Caco-2 (cell line): ENCODE data around the gene UBQLNL. TPM values are rescaled to one million over a fixed set of nuclear protein-coding genes. Genes with fewer than 3 reads are reported as not detected.

Experiments
- BruUV-seq: library from RNA; stranded (reverse); fragments of 400-500 nt; replicated peaks from 2 replicates; lab custom pipeline; 2021; lab: Mats Ljungman, UMichigan
- CTCF ChIA-PET: fragments of 300-600 bp; sonication (Branson Sonifier 250); formaldehyde crosslinking; loops from one replicate; lab custom pipeline; 2022; ENCODE audit warnings: antibody characterized with exemption; lab: Charles Lee
- POLR2A ChIA-PET: fragments of 300-600 bp; sonication (Branson Sonifier 250); formaldehyde crosslinking; loops from one replicate; lab custom pipeline; 2022; ENCODE audit warnings: antibody characterized with exemption; lab: Charles Lee
- DNase-seq, 2 experiments: peaks; one replicate each; pipeline versions ENCODE4 v3.0.0 to v3.0.0-alpha.2; 2020 to 2022
- H3K27me3 ChIP-seq: replicated peaks from 2 replicates; pipeline ENCODE4 v1.6.0; 2011; ENCODE audit warnings: low read length; ENCODE audit not compliant: control insufficient read depth, insufficient read depth
- H3K36me3 ChIP-seq: 2 replicates; pipeline ENCODE4 v1.5.1; 2011; ENCODE audit warnings: low read length; ENCODE audit not compliant: control insufficient read depth, insufficient read depth
- H3K4me1 ChIP-seq: fragments of 250-450 bp; sonication (Bioruptor Pico); 2 replicates; pipeline ENCODE4 v1.5.1; 2020; ENCODE audit warnings: mild to moderate bottlenecking
- H3K4me3 ChIP-seq: 2 replicates; pipeline ENCODE4 v1.5.1; 2011; ENCODE audit warnings: low read depth, mild to moderate bottlenecking, control low read depth, low read length
- H3K9me3 ChIP-seq: fragments of 250-450 bp; sonication (Bioruptor Pico); 2 replicates; pipeline ENCODE4 v1.5.1; 2020; ENCODE audit warnings: mild to moderate bottlenecking, moderate library complexity
- H3K27ac Mint-ChIP-seq: one replicate; pipeline ENCODE4 v1.8.0; 2022; ENCODE audit warnings: mixed read lengths; ENCODE audit not compliant: unreplicated experiment
- H3K27me3 Mint-ChIP-seq: one replicate; pipeline ENCODE4 v1.8.0; 2022; ENCODE audit warnings: mixed read lengths; ENCODE audit not compliant: insufficient read depth, unreplicated experiment
- H3K36me3 Mint-ChIP-seq: one replicate; pipeline ENCODE4 v1.8.0; 2022; ENCODE audit warnings: mild to moderate bottlenecking, mixed read lengths; ENCODE audit not compliant: insufficient read depth, unreplicated experiment
- H3K4me1 Mint-ChIP-seq: one replicate; pipeline ENCODE4 v1.8.0; 2022; ENCODE audit warnings: low read depth, mixed read lengths; ENCODE audit not compliant: unreplicated experiment
- H3K4me3 Mint-ChIP-seq: one replicate; pipeline ENCODE4 v1.8.0; 2022; ENCODE audit warnings: mild to moderate bottlenecking, moderate library complexity, mixed read lengths; ENCODE audit not compliant: unreplicated experiment
- H3K9me3 Mint-ChIP-seq: one replicate; pipeline ENCODE4 v1.8.0; 2022; ENCODE audit warnings: mixed read lengths; ENCODE audit not compliant: unreplicated experiment
- CTCF ChIP-seq, 2 experiments: fragments of 200-600 bp in 1 of 2; IDR thresholded peaks; 1 replicate in 1 of 2; 2 replicates in 1 of 2; pipeline versions ENCODE4 v1.5.1 to v1.8.0; 2011 to 2022; ENCODE audit warnings: antibody characterized with exemption in 1 of 2, control low read depth in 1 of 2, inconsistent platforms in 1 of 2, low read depth in 1 of 2, low read length in 1 of 2, mild to moderate bottlenecking in 1 of 2, moderate library complexity in 1 of 2; ENCODE audit not compliant: insufficient read depth in 1 of 2, severe bottlenecking in 1 of 2, unreplicated experiment in 1 of 2
- intact Hi-C: fragments of 100-400 bp; cut with micrococcal nuclease; formaldehyde crosslinking; loops from one replicate; pipeline ENCODE4 v1.10.0; 2022; ENCODE audit not compliant: unreplicated experiment
- total RNA-seq: library from RNA; stranded (reverse); gene quantifications from 2 replicates; pipeline ENCODE4 v1.2.3, GENCODE V29; 2022

Gene UBQLNL
- total RNA-seq, 1 experiment from 2014 or later: not detected

- BruUV-seq: no TSS peak
- no peaks in the 10 kb centered on the region for H3K36me3 ChIP-seq
- TF ChIP-seq CTCF (IDR thresholded peaks at IDR 0.05; ENCODE audit: insufficient read depth in 1 of 2, low read depth in 1 of 2, low read length in 1 of 2, severe bottlenecking in 1 of 2, unreplicated experiment in 1 of 2): no peak
These were observed 42.6 kb downstream of the UBQLNL start for GRCh38 chr11:5473921-5474320.

GRCh38 chr11:5467527-5467926 is 49.0 kb downstream of the UBQLNL start:
- BruUV-seq: no TSS peak
- H3K36me3 ChIP-seq: no peaks in the 10 kb centered on the region
- CTCF ChIA-PET: no interaction called here

More at GRCh38 chr11:5473921-5474320, 42.6 kb downstream of the UBQLNL start:
- Mint-ChIP-seq H3K4me3 (no peak overlapping the region), H3K4me1 (no peaks in the 10 kb centered on the region), H3K36me3 (no peaks in the 10 kb centered on the region), H3K27ac (no peak overlapping the region), H3K9me3 (no peaks in the 10 kb centered on the region), H3K27me3 (peaks cover 10% of the 10 kb centered on the region)
- CTCF ChIA-PET: no interaction called here
- intact Hi-C loops: loop anchor here (10.0 kb wide), 1 partner anchor 421 kb away; the partner anchor contains the start of gene OR52E5
- H3K27me3 ChIP-seq: no peaks in the 10 kb centered on the region
- POLR2A ChIA-PET: no interaction called here
- no peak for DNase-seq
- no peaks in the 10 kb centered on the region for H3K9me3 ChIP-seq
- no peak overlapping the region for H3K4me3 ChIP-seq
- H3K4me1 ChIP-seq: no peaks in the 10 kb centered on the region

More at GRCh38 chr11:5467527-5467926, 49.0 kb downstream of the UBQLNL start:
- H3K36me3 Mint-ChIP-seq: no peaks in the 10 kb centered on the region
- H3K27me3 ChIP-seq: no peaks in the 10 kb centered on the region
- POLR2A ChIA-PET: no interaction called here
- H3K27ac Mint-ChIP-seq: no peak overlapping the region
- peaks cover 14% of the 10 kb centered on the region for H3K27me3 Mint-ChIP-seq
- no peak for DNase-seq
- no peak for TF ChIP-seq CTCF (IDR thresholded peaks at IDR 0.05; ENCODE audit: insufficient read depth in 1 of 2, low read depth in 1 of 2, low read length in 1 of 2, severe bottlenecking in 1 of 2, unreplicated experiment in 1 of 2)
- no peaks in the 10 kb centered on the region for H3K9me3 Mint-ChIP-seq
- no peak overlapping the region for H3K4me3 Mint-ChIP-seq
- H3K4me3 ChIP-seq: no peak overlapping the region
- H3K4me1 Mint-ChIP-seq: no peaks in the 10 kb centered on the region
- H3K9me3 ChIP-seq: no peaks in the 10 kb centered on the region
- intact Hi-C loops: no loop called here
- no peaks in the 10 kb centered on the region for H3K4me1 ChIP-seq

Other genes with a start within 250 kb of the UBQLNL start
- not detected in 2 replicates for gene HBE1, start 246.8 kb downstream of the UBQLNL start, total RNA-seq
- gene OR51B4, start 214.8 kb downstream of the UBQLNL start, total RNA-seq: not detected in 2 replicates
- not detected in 2 replicates for gene OR51B2, start 192.4 kb downstream of the UBQLNL start, total RNA-seq
- not detected in 2 replicates for gene OR51B5, start 173.2 kb downstream of the UBQLNL start, total RNA-seq
- not detected in 2 replicates for gene OR51B6, start 165.2 kb downstream of the UBQLNL start, total RNA-seq
- not detected in 2 replicates for gene OR51M1, start 132.9 kb downstream of the UBQLNL start, total RNA-seq
- not detected in 2 replicates for gene OR51Q1, start 94.6 kb downstream of the UBQLNL start, total RNA-seq
- not detected in 2 replicates for gene OR51I1, start 75.2 kb downstream of the UBQLNL start, total RNA-seq
- not detected in 2 replicates for gene OR51I2, start 67.4 kb downstream of the UBQLNL start, total RNA-seq
- gene OR52D1, start 28.0 kb downstream of the UBQLNL start, total RNA-seq: not detected in 2 replicates
- not detected in 2 replicates for gene UBQLN3, start 6.7 kb downstream of the UBQLNL start, total RNA-seq
- not detected in 2 replicates for gene OR52H1, start 31.8 kb upstream of the UBQLNL start, total RNA-seq
- not detected in 2 replicates for gene OR52B6, start 64.2 kb upstream of the UBQLNL start, total RNA-seq
- gene TRIM6, start 79.9 kb upstream of the UBQLNL start, total RNA-seq: 0.43 and 0.53 TPM in 2 replicates
- 4.3 and 4.7 TPM in 2 replicates for gene TRIM34, start 108.3 kb upstream of the UBQLNL start, total RNA-seq
- 21.9 and 25.2 TPM in 2 replicates for gene TRIM5, start 168.4 kb upstream of the UBQLNL start, total RNA-seq
- 0.58 TPM in 1 of 2 replicates, not detected in the other for gene TRIM22, start 173.1 kb upstream of the UBQLNL start, total RNA-seq
- not detected in 2 replicates for gene OR56B1, start 219.7 kb upstream of the UBQLNL start, total RNA-seq
- gene OR52N4, start 237.5 kb upstream of the UBQLNL start, total RNA-seq: not detected in 2 replicates